ENCODE results near the gene LACC1.

- TF ChIP-seq, protein P1, sequence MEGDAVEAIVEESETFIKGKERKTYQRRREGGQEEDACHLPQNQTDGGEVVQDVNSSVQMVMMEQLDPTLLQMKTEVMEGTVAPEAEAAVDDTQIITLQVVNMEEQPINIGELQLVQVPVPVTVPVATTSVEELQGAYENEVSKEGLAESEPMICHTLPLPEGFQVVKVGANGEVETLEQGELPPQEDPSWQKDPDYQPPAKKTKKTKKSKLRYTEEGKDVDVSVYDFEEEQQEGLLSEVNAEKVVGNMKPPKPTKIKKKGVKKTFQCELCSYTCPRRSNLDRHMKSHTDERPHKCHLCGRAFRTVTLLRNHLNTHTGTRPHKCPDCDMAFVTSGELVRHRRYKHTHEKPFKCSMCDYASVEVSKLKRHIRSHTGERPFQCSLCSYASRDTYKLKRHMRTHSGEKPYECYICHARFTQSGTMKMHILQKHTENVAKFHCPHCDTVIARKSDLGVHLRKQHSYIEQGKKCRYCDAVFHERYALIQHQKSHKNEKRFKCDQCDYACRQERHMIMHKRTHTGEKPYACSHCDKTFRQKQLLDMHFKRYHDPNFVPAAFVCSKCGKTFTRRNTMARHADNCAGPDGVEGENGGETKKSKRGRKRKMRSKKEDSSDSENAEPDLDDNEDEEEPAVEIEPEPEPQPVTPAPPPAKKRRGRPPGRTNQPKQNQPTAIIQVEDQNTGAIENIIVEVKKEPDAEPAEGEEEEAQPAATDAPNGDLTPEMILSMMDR (IDR thresholded peaks at IDR 0.05): no peak
- no peak for TF ChIP-seq POLR2A (IDR thresholded peaks at IDR 0.05)
- TF ChIP-seq EP300 (IDR thresholded peaks at IDR 0.05): no peak
Observed at GRCh38 chr13:43920965-43921674, 41.4 kb downstream of the LACC1 start.
